ENCODE data around the gene KLHL35.

Gene KLHL35

DNA sequence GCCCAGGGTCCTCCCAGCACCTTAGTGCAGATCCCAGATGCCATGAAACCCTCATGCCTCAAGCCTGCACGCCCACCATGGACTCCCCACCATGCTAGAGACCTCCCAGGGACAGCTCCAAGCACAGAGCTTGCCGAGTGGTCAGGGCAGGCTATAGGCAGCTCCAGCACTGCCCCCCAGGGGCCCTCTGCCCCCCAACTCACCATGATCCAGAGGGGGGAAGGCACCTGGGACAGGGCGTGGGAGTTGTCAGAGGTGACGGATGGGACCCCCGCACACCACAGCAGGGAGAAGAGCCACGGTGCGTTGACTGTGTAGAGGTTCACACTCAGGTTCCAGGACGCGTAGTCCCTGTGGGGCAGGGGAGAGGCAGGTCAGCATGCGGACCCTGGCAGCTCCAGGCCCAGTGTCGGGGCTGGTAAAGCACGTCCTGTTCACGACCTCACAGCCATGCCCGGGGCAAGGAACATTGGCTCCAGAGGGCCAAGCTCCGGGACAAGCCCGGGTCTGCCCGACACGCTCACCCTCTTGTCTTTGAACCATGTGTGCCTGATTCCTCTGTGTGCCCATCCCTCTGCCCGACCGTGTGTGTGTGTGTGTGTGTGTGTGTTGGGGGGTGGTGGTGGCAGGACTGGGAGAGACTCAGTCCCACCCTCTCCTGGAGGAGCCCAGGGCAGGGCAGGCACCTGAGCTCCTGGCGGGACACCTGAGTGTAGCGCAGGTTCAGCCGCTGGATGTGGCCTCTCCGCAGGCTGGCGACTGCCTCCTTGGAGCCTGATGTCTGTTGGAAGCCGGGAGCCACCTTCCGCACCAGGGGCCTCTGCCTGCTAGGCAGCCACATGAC is 8.2 kb upstream of the KLHL35 start:
- no peak for DNase-seq

- no peak for DNase-seq
Measured at GRCh38 chr11:75439495-75440120, 6.6 kb upstream of the KLHL35 start.

DNA sequence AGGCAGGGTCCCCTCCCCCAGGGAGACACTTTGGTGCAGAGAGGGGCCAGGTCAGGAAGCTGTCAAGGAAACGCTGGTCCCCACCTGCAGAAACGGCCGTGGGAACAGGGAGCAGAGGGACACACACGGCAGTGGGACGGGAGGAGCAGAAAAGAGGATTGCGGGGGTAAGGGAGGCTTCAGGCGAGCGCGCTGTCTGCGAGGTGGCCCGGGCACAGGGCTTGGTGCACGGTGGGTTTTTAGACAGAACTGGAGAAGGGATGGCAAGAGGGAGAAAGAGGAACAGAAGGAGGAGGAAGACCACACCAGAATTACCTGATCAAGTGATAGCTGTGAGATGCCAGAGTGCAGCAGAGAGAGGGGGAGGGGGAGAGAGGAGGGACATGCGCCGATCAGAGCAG is 6.0 kb upstream of the KLHL35 start:
- DNase-seq: no peak

DNA sequence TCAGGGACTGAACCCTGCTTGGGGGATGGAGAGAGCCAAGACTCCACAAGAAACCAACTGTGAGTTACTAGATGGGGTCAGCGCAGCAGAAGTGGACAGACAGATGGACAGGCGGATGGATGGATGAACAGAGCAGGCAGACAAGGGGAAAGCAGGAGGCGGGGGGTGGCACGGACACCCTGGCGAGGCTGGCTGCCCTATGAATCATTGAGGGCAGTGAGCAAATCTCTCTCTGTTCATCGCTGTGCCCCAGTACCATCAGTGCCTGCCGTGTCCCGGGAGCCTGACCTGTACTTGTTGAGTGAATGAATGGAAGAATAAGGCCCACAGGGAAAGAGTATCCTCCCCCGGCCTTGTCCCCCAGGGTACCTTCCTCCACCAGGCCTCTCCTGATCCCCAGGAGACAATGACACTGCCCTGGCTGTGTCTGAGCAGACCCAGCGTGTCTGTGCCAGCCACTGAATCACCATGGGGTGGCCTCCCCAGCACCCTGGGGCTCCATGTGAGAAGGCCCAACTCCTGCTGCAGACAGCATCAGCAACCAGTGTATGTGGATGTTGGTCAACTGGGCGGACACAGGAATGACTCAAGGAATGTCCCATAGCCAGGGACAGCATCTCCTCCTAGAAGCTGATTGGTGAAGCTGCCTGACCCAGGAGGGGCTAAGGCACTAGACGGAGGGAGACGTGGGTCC is 5.1 kb upstream of the KLHL35 start:
- DNase-seq: no peak

GRCh38 chr11:75436806-75437205 is 3.8 kb upstream of the KLHL35 start:
- DNase-seq: no peak

DNA sequence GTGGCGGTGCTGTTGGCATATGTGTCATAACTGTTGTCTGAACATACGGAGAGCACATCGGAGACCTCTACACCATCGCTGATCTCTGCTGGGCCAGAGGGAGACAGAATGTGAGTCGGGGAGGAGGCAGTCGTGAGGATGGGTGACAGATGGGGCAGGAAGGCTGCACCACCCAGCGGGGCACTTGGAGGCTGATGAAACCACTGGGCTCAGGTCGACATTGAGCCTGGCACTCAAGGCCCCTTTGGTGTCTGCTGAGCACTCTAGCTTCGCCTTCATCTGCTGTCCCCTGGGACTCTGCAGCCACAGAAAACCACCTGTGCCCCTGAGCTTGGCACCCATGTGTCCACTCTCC is 2.5 kb upstream of the KLHL35 start:
- DNase-seq: no peak

DNA sequence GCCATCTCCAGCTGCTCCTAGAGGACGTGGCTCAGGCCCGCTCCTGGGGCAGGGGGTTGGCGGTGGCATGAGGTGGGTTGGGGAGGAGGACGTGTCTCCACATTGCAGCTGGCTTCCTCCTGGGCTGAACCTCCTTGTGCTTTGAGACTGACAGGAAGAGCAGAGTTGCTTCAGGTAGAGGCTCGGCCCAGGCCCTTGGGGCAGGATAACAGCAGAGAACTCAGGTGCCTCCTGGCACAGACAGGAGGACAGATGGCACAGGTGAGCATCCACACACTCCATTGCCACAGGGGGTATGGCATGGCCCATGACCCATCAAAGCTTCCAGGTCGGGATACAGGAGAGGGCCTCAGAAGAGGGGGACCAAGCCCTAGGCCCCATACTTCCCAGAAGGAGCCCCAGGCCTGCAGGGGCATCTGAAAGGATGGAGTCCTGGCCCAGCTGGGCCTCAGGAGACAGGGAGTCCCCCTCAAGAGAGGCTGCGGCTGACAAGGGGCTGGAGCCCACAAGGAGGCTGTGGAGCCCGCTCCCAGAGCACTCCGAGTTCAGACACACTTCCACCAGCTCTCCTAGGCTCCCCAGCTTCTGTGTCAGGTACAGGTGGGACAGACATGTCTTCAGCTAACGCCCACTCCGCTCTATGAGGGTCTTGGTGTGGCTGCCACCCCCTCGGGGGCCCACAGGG is 2.0 kb upstream of the KLHL35 start:
- DNase-seq: no peak

GRCh38 chr11:75434051-75434450 is 1.0 kb upstream of the KLHL35 start:
- no peak for DNase-seq

GRCh38 chr11:75433443-75433842 is 440 bp upstream of the KLHL35 start:
- no peak for DNase-seq

GRCh38 chr11:75431533-75432525 is 1.2 kb downstream of the KLHL35 start:
- DNase-seq: no peak

DNA sequence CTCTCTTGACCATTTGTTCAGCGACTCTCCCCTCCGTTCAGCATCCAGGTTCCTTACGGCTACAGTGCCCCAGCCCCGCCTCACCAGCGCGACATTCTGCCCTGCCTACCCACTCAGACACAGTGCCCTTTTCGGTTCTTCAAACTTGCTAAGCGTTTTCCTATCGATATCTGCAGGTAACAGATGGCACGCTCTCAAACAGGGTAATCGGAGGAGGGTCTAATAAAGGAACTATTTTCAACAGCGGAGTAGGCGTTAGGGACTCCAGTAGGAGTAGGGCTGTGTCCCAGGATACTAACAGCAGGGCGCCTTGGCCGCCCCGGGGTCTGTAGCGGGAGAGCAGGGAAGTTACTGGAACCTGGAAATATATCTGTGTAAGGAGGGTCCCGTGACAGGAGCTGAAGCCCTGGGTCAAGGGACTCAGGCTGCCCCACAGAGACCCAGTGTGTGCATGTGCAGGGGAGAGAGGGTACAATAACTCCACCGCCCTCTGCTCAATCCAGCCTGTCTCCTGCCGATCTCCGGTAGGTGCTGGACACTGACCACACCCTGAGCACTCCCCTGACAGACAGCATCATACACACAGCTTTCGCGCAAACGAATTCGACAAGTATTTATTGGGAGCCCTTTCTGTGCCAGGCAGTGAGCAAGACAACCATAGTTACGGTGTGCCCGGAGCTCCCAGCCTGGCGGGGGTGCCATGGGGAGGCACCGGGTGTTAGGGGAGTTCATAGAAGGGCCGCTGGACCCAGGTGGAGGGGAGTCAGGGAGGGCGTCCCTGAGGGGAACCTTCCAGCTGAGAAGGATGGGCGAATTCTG is 2.1 kb downstream of the KLHL35 start:
- peak in 1 of 2 experiments; percentile 28 for DNase-seq

DNA sequence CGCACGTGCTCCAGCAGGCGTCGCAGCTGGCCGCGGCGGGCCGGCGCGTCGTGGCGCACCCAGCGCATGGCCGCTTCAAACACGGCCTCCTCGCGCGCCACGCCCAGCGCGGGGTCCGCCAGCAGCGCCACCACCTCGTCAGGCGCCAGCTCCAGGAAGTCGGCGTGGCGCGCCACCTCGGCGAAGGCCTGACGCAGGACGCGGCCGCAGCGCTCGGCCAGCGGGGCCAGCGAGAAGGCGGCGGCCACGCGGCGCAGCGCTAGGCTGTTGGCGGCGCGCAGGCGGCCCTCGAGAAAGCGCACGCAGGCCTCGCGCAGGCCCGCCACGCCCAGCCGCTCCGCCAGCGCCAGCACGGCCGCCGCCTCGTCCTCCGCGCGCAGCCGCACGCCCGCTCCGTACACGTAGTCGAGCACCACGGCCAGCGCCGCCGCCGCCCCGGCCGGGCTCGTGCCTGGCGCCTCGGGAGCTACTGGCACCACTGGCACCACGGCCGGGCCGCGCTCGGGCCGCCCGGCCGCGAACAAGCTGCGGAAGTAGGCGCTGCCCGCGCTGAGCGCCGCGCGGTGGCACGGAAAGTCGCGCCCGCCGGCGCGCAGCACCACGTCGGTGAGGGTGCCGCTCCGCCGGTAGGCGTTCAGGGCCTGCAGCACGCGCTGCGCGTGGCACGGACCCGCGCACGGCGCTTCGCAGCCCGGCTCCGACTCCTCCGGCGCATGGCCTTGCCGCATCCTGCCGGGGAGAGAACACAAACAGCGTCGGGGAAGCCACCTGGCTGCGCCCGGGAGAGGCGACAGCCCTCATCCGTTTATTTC is 2.9 kb downstream of the KLHL35 start:
- DNase-seq: peak; percentile 55 to 60

DNA sequence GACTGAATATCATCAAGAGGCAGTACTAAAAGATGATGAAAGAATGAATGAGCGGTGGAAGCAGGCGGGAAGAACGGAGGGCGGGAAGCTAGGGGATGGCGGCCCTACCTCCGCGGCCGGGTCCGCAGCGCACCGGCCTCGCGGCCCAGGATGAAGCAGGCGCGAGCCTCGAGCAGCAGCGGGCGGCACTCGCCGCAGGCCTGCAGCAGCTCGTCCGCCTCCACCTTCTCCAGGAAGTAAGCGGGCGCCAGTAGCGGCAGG is 3.4 kb downstream of the KLHL35 start:
- no peak for DNase-seq

DNA sequence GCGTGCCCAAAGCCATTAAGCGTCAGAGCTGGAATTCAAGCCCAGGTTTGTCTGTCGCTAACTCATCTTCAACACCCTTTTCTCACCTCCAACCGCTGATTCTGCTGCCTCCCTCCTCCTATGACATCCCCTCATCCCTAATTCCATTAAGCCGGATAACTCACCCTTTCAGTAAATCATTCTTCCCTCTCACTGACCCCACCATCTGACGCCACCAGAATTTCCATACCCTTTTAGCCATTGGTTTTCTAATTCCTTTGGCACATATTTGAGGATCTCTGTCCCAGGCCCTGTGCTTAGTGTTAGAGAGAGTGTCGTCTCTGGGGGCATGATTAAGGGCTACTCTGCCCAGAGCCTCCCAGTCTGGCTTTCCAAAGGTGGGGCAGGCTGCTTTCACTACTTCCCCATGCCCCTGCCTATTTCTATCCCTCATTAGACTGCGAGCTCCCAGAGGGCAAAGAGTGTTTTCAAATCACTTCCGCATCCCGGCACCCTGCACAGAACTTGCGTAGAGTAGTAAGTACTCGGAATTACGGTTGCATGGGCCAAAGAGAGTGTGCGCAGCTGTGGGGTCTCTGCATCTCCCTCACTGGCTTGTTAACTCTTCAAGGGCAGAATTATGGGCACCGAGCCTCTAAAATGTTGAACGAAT is 3.9 kb downstream of the KLHL35 start:
- DNase-seq: no peak

GRCh38 chr11:75428281-75428724 is 4.7 kb downstream of the KLHL35 start:
- DNase-seq: no peak

DNA sequence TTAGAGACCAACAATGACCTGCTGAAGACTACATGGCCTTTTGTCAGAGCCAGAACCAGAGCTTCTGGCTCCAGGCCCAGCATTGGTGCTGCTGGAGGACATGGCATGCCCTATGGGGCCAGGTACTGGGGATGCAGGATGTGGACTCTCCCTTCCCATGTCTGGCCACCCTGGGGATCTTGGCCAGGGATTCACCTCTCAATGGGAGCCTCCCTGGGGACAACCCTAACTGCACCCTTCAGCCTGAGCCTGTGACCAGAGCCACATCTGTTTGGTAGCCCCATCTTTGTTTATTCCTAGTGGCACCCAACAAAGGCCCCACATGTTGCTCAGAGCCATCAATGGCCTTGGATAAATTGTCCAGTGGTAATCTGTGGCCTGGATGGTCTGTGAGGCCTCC is 5.8 kb downstream of the KLHL35 start:
- no peak for DNase-seq

DNA sequence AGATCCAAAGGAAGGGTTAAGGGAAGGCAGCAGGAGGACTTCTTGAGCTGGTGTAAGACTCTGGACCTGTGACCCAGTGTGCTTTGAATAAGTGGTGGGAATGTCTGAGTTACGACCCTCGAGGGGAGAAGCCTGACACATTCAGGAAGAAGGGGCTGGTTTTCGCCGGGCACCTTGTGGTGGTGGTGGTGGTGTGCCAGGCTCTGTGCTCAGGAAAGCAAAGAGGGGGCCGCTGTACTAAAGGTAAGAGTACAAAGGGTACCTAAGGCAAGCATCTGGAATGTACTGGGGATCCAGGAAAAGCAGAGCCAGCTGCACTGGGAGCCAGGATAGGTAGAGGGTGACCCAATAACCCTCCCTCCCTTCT is 6.3 kb downstream of the KLHL35 start:
- no peak for DNase-seq

GRCh38 chr11:75425422-75425821 is 7.6 kb downstream of the KLHL35 start:
- no peak for DNase-seq

- no peak for DNase-seq
Measured at GRCh38 chr11:75424396-75424795, 8.6 kb downstream of the KLHL35 start.

DNA sequence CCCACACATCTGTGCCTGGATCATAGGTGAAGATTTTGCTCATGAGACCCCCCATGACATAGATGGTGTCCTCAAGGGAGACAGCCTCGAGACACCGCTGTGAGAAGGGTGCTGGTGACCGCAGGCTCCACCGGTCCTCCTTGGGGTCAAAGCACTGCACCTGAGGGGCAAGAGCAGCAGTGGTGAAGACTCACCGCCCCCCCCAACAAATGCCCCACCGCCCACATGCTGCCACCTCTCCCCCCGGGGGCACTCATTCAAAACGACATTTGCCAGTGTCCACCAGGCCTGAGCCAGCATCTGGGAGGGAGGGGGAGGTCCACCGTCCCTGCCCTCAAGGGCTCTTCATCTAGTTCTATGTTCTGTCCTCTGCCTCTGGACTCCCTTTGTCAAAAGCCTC is 9.3 kb downstream of the KLHL35 start:
- no peak for DNase-seq

Data from Kasumi-1 (cell line).